GM12878 (cell line): ENCODE measurements around the gene IDS. TPM values are rescaled to one million over a fixed set of nuclear protein-coding genes. Genes with fewer than 3 reads are reported as not detected.
"Not testable (repeated sequence)": the region's sequence is repeated elsewhere in the genome, so short reads cannot be mapped to it uniquely, and the experiment has no call there.

Experiments
- ATAC-seq: fragments of 200-7000 bp; cut with Tn5 transposase; 3 replicates; pipeline ENCODE4 v1.9.1; 2020; ENCODE audit warnings: mild to moderate bottlenecking, moderate library complexity
- BruUV-seq: library from RNA; stranded (reverse); fragments of 400-500 nt; replicated peaks from 2 replicates; lab custom pipeline; 2021; lab: Mats Ljungman, UMichigan
- CTCF ChIA-PET: fragments of 300-600 bp; sonication (Branson Sonifier 250); formaldehyde crosslinking; extraction: SDS; loops from one replicate; lab custom pipeline; 2021; ENCODE audit warnings: inconsistent platforms; lab: Yijun Ruan, JAX
- POLR2A ChIA-PET: fragments of 350-600 bp; formaldehyde crosslinking; extraction: SDS; loops from one replicate; lab custom pipeline; 2021; ENCODE audit warnings: inconsistent platforms; lab: Charles Lee
- RAD21 ChIA-PET: fragments of 300-600 bp; sonication (Branson Sonifier 250); formaldehyde crosslinking; loops from one replicate; lab custom pipeline; 2023; ENCODE audit warnings: antibody characterized with exemption; ENCODE audit not compliant: unreplicated experiment; lab: Charles Lee
- SMC1A ChIA-PET: fragments of 300-600 bp; sonication (Branson Sonifier 250); formaldehyde crosslinking; loops from one replicate; lab custom pipeline; 2023; ENCODE audit not compliant: unreplicated experiment, uncharacterized antibody; lab: Charles Lee
- DNase-seq: peaks from one replicate; pipeline ENCODE4 v3.0.0-alpha.2; 2011; ENCODE audit warnings: low read depth, low spot score
- FAIRE-seq: peaks from 3 replicates; lab custom pipeline; 2011; peaks lifted over from hg19 to GRCh38; lab: Jason Lieb, UNC
- H2AFZ ChIP-seq: 2 replicates; pipeline ENCODE4 v1.6.0; 2011; ENCODE audit warnings: low read depth, low read length, control low read depth; ENCODE audit not compliant: control insufficient read depth
- H3K27ac ChIP-seq: 2 replicates; pipeline ENCODE4 v1.5.1; 2011; ENCODE audit warnings: control low read depth; ENCODE audit not compliant: control insufficient read depth, insufficient read depth
- H3K27me3 ChIP-seq, 2 experiments: replicated peaks in 1 of 2; 2 replicates each; pipeline versions ENCODE4 v1.6.0 to v1.6.1; 2011; ENCODE audit warnings: low read length in 1 of 2; ENCODE audit not compliant: control insufficient read depth in 2 of 2, insufficient read depth in 2 of 2
- H3K36me3 ChIP-seq, 2 experiments: 2 replicates each; pipeline ENCODE4 v1.5.1; 2011; ENCODE audit warnings: low read length in 1 of 2; ENCODE audit not compliant: control insufficient read depth in 2 of 2, insufficient read depth in 2 of 2
- H3K4me1 ChIP-seq: 2 replicates; pipeline ENCODE4 v1.6.1; 2011; ENCODE audit warnings: mild to moderate bottlenecking, low read length, moderate library complexity, mixed read lengths; ENCODE audit not compliant: control insufficient read depth, insufficient read depth
- H3K4me2 ChIP-seq: 2 replicates; pipeline ENCODE4 v1.6.0; 2011; ENCODE audit warnings: control low read depth; ENCODE audit not compliant: control insufficient read depth, insufficient read depth
- H3K4me3 ChIP-seq: fragments of 200-600 bp; sonication (generic); 2 replicates; pipeline ENCODE4 v1.5.1; 2016
- H3K79me2 ChIP-seq: 2 replicates; pipeline ENCODE4 v1.6.0; 2011; ENCODE audit warnings: low read length; ENCODE audit not compliant: control insufficient read depth, insufficient read depth
- H3K9ac ChIP-seq: 2 replicates; pipeline ENCODE4 v1.8.0; 2011; ENCODE audit warnings: low read length, control low read depth, mixed read lengths; ENCODE audit not compliant: control insufficient read depth, insufficient read depth
- H3K9me3 ChIP-seq: replicated peaks from 3 replicates; pipeline ENCODE4 v1.5.1; 2011; ENCODE audit warnings: mild to moderate bottlenecking, low read length; ENCODE audit not compliant: control insufficient read depth, insufficient read depth
- H4K20me1 ChIP-seq: 2 replicates; pipeline ENCODE4 v1.6.0; 2011; ENCODE audit not compliant: control insufficient read depth, insufficient read depth
- SPI1 ChIP-seq: IDR thresholded peaks from 2 replicates; pipeline ENCODE4 v1.6.1; 2011; ENCODE audit warnings: low read depth, mild to moderate bottlenecking, low read length, moderate library complexity, borderline replicate concordance; ENCODE audit not compliant: insufficient read depth
- WGBS: methylation state at CpG from one replicate; pipeline ENCODE4 v1.1.6; 2016; ENCODE audit warnings: low lambda C conversion rate; ENCODE audit not compliant: insufficient replicate concordance, insufficient coverage; ENCODE audit errors: missing lambda C conversion rate; 5-methylcytosine and 5-hydroxymethylcytosine counted together
- in situ Hi-C: fragments of 300-500 bp; cut with MboI; formaldehyde crosslinking; loops from 9 replicates; pipeline ENCODE4 v1.14.3; 2018; ENCODE audit warnings: mixed read lengths
- intact Hi-C: fragments of 100-400 bp; cut with micrococcal nuclease; formaldehyde crosslinking; loops from one replicate; pipeline ENCODE4 v1.14.2; 2022; ENCODE audit not compliant: unreplicated experiment
- polyA plus RNA-seq, 11 experiments: library from polyadenylated mRNA; depleted of rRNA in 4 of 11; unstranded in 6 of 11; stranded (reverse) in 5 of 11; fragments of >200 nt; fragmentation: Nextera tagmentation in 4 of 11; fragmentation: Illumina TruSeq in 1 of 11; extraction: Ambion mirVana in 4 of 11; extraction: Trizol in 1 of 11; gene quantifications; 1 replicate in 1 of 11; 2 replicates in 10 of 11; pipeline versions ENCODE4 v1.2.1 to v1.2.3, GENCODE V29; 2011 to 2016; ENCODE audit warnings: inconsistent platforms in 2 of 11, missing spikeins in 2 of 11, low read depth in 1 of 11
- total RNA-seq, 4 experiments: library from RNA; depleted of rRNA in 3 of 4; stranded (reverse); fragments of >200 nt in 3 of 4; fragmentation: Illumina TruSeq in 1 of 4; extraction: Trizol in 1 of 4; gene quantifications; 2 replicates each; pipeline versions ENCODE4 v1.2.1 to v1.2.3, GENCODE V29; 2013 to 2021

Gene IDS
- total and polyA plus RNA-seq, 10 of the 15 experiments (the other 5 are each of a cell fraction or from before 2014, with no cell fraction given): 6.1 to 79.1 (median 51.7) TPM

GRCh38 chrX:149537474-149537873 lies 32.4 kb upstream of the IDS start:
- H3K79me2 ChIP-seq, H3K9me3 ChIP-seq, CTCF ChIA-PET, H3K4me2 ChIP-seq, RAD21 ChIA-PET, H3K27me3 ChIP-seq, FAIRE-seq, H3K4me1 ChIP-seq, H3K9ac ChIP-seq, in situ Hi-C loops, POLR2A ChIA-PET, H4K20me1 ChIP-seq, BruUV-seq, SMC1A ChIA-PET, H2AFZ ChIP-seq, H3K36me3 ChIP-seq, ATAC-seq, H3K4me3 ChIP-seq, H3K27ac ChIP-seq, DNase-seq: not testable (repeated sequence)
- intact Hi-C loops: loop anchor here (10.0 kb wide), 3 partner anchors 287 to 1027 kb away; partner anchors contain the start of gene MTM1
- peak; percentile 64 for TF ChIP-seq SPI1
- 42% methylated on average over 6 of the region's 11 CpGs for WGBS

GRCh38 chrX:149534926-149535602 lies 30.0 kb upstream of the IDS start:
- H3K36me3 ChIP-seq, ATAC-seq, SMC1A ChIA-PET, H3K4me2 ChIP-seq, H3K4me1 ChIP-seq, H4K20me1 ChIP-seq, H3K9ac ChIP-seq, H2AFZ ChIP-seq, H3K4me3 ChIP-seq, POLR2A ChIA-PET, in situ Hi-C loops, FAIRE-seq, DNase-seq, H3K27ac ChIP-seq, RAD21 ChIA-PET, BruUV-seq, H3K27me3 ChIP-seq, H3K79me2 ChIP-seq, H3K9me3 ChIP-seq: not testable (repeated sequence)
- CTCF ChIA-PET: interaction anchor here (1.3 kb wide), 1 partner anchor 7 kb away, joined by 3 read pairs; no protein-coding TSS in a partner anchor
- WGBS: 13% methylated on average over 3 of the region's 3 CpGs
- intact Hi-C loops: loop anchor here (10.0 kb wide), 3 partner anchors 290 to 1030 kb away; partner anchors contain the start of gene MTM1

- RAD21 ChIA-PET, H2AFZ ChIP-seq, POLR2A ChIA-PET, BruUV-seq, in situ Hi-C loops, DNase-seq, H3K27ac ChIP-seq, H4K20me1 ChIP-seq, H3K9me3 ChIP-seq, ATAC-seq, H3K4me2 ChIP-seq, H3K27me3 ChIP-seq, H3K36me3 ChIP-seq, CTCF ChIA-PET, FAIRE-seq, H3K79me2 ChIP-seq, H3K4me3 ChIP-seq, H3K9ac ChIP-seq, H3K4me1 ChIP-seq, SMC1A ChIA-PET: not testable (repeated sequence)
- WGBS: 47% methylated on average over 8 of the region's 11 CpGs
- intact Hi-C loops: loop anchor here (10.0 kb wide), 3 partner anchors 291 to 1031 kb away; partner anchors contain the start of gene MTM1
Observed at GRCh38 chrX:149533999-149534398, 28.9 kb upstream of the IDS start.

- CTCF ChIA-PET: not testable (repeated sequence)
- intact Hi-C loops: loop anchor here (10.0 kb wide), 3 partner anchors 292 to 1032 kb away; partner anchors contain the start of gene MTM1
- 63% methylated on average over 1 of the region's 3 CpGs for WGBS
Observed at GRCh38 chrX:149532868-149533267, 27.8 kb upstream of the IDS start.

More at GRCh38 chrX:149532868-149533267, 27.8 kb upstream of the IDS start:
- H3K79me2 ChIP-seq, H3K36me3 ChIP-seq, ATAC-seq, FAIRE-seq, POLR2A ChIA-PET, H3K4me2 ChIP-seq, H3K4me1 ChIP-seq, H3K9ac ChIP-seq, SMC1A ChIA-PET, DNase-seq, H2AFZ ChIP-seq, BruUV-seq, H3K9me3 ChIP-seq, H3K27ac ChIP-seq, H3K27me3 ChIP-seq, in situ Hi-C loops, RAD21 ChIA-PET, H4K20me1 ChIP-seq, H3K4me3 ChIP-seq: not testable (repeated sequence)
